HL-60 (cell line): ENCODE measurements around the gene SPACA6.

ENCODE experiments used
- GABPA ChIP-seq: IDR thresholded peaks from 2 replicates; pipeline ENCODE4 v1.6.1; 2012; ENCODE audit warnings: low read depth
- POLR2AphosphoS5 ChIP-seq: IDR thresholded peaks from 2 replicates; pipeline ENCODE4 v1.6.1; 2012; ENCODE audit warnings: low read depth
- REST ChIP-seq: IDR thresholded peaks from 2 replicates; pipeline ENCODE4 v1.6.1; 2012; ENCODE audit warnings: low read depth; ENCODE audit not compliant: insufficient replicate concordance
- SPI1 ChIP-seq: IDR thresholded peaks from 2 replicates; pipeline ENCODE4 v1.6.1; 2012; ENCODE audit warnings: low read depth, mild to moderate bottlenecking, borderline replicate concordance
- TF ChIP-seq, protein P1 (sequence below): IDR thresholded peaks from one replicate; pipeline ENCODE4 v1.5.1; 2011; ENCODE audit warnings: low read length, control low read depth, inconsistent platforms; ENCODE audit not compliant: insufficient read depth

DNA sequence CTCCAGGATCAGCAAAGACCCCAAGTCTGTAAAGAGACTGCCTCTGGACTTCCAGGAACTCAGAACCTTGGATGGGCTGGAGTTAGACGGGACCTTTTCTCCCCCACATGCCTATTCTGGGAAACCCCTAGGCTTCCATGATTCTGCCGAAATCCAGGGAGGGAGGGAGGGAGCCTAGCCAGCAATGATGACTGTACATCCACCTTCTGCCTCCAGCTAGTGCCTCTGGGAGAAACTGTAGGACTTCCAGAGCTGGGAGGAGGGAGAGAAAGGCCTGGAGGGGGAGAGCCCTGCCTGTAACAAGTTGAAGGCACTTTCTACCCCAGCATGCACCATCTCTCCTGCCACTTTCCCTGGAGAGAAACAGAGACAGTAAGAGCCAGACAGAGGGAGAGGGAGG, 36.7 kb downstream of the SPACA6 start:
- TF ChIP-seq REST (no peak), SPI1 (no peak), POLR2AphosphoS5 (no peak), GABPA (no peak)
- TF ChIP-seq, protein P1, sequence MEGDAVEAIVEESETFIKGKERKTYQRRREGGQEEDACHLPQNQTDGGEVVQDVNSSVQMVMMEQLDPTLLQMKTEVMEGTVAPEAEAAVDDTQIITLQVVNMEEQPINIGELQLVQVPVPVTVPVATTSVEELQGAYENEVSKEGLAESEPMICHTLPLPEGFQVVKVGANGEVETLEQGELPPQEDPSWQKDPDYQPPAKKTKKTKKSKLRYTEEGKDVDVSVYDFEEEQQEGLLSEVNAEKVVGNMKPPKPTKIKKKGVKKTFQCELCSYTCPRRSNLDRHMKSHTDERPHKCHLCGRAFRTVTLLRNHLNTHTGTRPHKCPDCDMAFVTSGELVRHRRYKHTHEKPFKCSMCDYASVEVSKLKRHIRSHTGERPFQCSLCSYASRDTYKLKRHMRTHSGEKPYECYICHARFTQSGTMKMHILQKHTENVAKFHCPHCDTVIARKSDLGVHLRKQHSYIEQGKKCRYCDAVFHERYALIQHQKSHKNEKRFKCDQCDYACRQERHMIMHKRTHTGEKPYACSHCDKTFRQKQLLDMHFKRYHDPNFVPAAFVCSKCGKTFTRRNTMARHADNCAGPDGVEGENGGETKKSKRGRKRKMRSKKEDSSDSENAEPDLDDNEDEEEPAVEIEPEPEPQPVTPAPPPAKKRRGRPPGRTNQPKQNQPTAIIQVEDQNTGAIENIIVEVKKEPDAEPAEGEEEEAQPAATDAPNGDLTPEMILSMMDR, result no peak
